K562 (cell line): Measurements from ENCODE around the gene PDZRN3. TPM values are rescaled to one million over a fixed set of nuclear protein-coding genes. Genes with fewer than 3 reads are reported as not detected.

Experiments used
- ATAC-seq: fragments of 200-7000 bp; cut with Tn5 transposase; 3 replicates; pipeline ENCODE4 v1.9.1; 2020; ENCODE audit warnings: moderate library complexity
- BruUV-seq: library from RNA; stranded (reverse); fragments of 400-500 nt; replicated peaks from 2 replicates; lab custom pipeline; 2021; lab: Mats Ljungman, UMichigan
- CTCF ChIA-PET: fragments of 300-600 bp; formaldehyde crosslinking; extraction: SDS; loops from one replicate; lab custom pipeline; 2021; ENCODE audit warnings: low intra/inter-chr PET ratio; lab: Yijun Ruan, JAX
- POLR2A ChIA-PET: fragments of 300-600, 350-650 bp; sonication (Branson Sonifier 250); formaldehyde crosslinking; extraction: SDS; loops from one replicate; lab custom pipeline; 2021; ENCODE audit warnings: antibody characterized with exemption, inconsistent platforms; lab: Yijun Ruan, JAX
- DNase-seq, 4 experiments: peaks; one replicate each; pipeline versions ENCODE4 v3.0.0 to v3.0.0-alpha.2; 2011 to 2018; ENCODE audit warnings: low spot score in 3 of 4, mixed read lengths in 3 of 4; ENCODE audit errors: extremely low read depth in 1 of 4
- FAIRE-seq: peaks from 2 replicates; lab custom pipeline; 2011; peaks lifted over from hg19 to GRCh38; lab: Jason Lieb, UNC
- H2AFZ ChIP-seq: 2 replicates; pipeline ENCODE4 v1.6.0; 2011; ENCODE audit warnings: low read depth, low read length, control low read depth, inconsistent platforms
- H3K27ac ChIP-seq: fragments of 200-600 bp; 3 replicates; pipeline ENCODE4 v1.8.0; 2011; ENCODE audit warnings: low read depth, mild to moderate bottlenecking, control low read depth, inconsistent platforms, low read length, moderate library complexity, mixed read lengths; ENCODE audit errors: extremely low read depth
- H3K27me3 ChIP-seq, 2 experiments: fragments of 300-600 bp in 1 of 2; 2 replicates in 1 of 2; 3 replicates in 1 of 2; pipeline versions ENCODE4 v1.6.0 to v1.8.0; 2011; ENCODE audit warnings: inconsistent platforms in 2 of 2, low read length in 2 of 2, mild to moderate bottlenecking in 1 of 2, mixed read lengths in 1 of 2, moderate library complexity in 1 of 2; ENCODE audit not compliant: control insufficient read depth in 2 of 2, insufficient read depth in 2 of 2
- H3K36me3 ChIP-seq: fragments of 300-600 bp; 3 replicates; pipeline ENCODE4 v1.8.0; 2011; ENCODE audit warnings: mild to moderate bottlenecking, low read length, inconsistent platforms; ENCODE audit not compliant: control insufficient read depth, insufficient read depth
- H3K4me1 ChIP-seq, 2 experiments: fragments of 200-600 bp in 1 of 2; replicated peaks in 1 of 2; 2 replicates in 1 of 2; 3 replicates in 1 of 2; pipeline versions ENCODE4 v1.5.1 to v1.8.0; 2011; ENCODE audit warnings: inconsistent platforms in 2 of 2, low read length in 2 of 2, mild to moderate bottlenecking in 1 of 2, mixed read lengths in 1 of 2, moderate library complexity in 1 of 2; ENCODE audit not compliant: control insufficient read depth in 2 of 2, insufficient read depth in 2 of 2
- H3K4me2 ChIP-seq: 2 replicates; pipeline ENCODE4 v1.6.1; 2011; ENCODE audit warnings: low read length, control low read depth, inconsistent platforms, mixed read lengths; ENCODE audit not compliant: insufficient read depth
- H3K4me3 ChIP-seq: fragments of 200-600 bp; sonication (generic), shearing (Covaris generic); 2 replicates; pipeline ENCODE4 v1.5.1; 2016; ENCODE audit warnings: control low read depth, inconsistent platforms
- H3K79me2 ChIP-seq: fragments of 200-600 bp; 3 replicates; pipeline ENCODE4 v1.8.0; 2011; ENCODE audit warnings: low read length, inconsistent platforms; ENCODE audit not compliant: control insufficient read depth, insufficient read depth
- H3K9ac ChIP-seq, 2 experiments: 2 replicates each; pipeline versions ENCODE4 v1.6.0 to v1.6.1; 2011; ENCODE audit warnings: low read depth in 2 of 2, low read length in 2 of 2, control low read depth in 1 of 2, inconsistent platforms in 1 of 2, mild to moderate bottlenecking in 1 of 2, mixed read lengths in 1 of 2; ENCODE audit not compliant: insufficient read depth in 1 of 2
- H3K9me1 ChIP-seq: one replicate; pipeline ENCODE4 v1.6.0; 2011; ENCODE audit warnings: inconsistent platforms, mild to moderate bottlenecking, low read length, moderate library complexity; ENCODE audit not compliant: control insufficient read depth, insufficient read depth
- H3K9me3 ChIP-seq: replicated peaks from 2 replicates; pipeline ENCODE4 v1.5.1; 2011; ENCODE audit warnings: low read depth, low read length, inconsistent platforms; ENCODE audit not compliant: control insufficient read depth, insufficient read depth
- H4K20me1 ChIP-seq: replicated peaks from 2 replicates; pipeline ENCODE4 v1.6.1; 2011; ENCODE audit warnings: low read length, inconsistent platforms, mixed read lengths; ENCODE audit not compliant: control insufficient read depth, insufficient read depth
- E2F1 ChIP-seq: sonication (generic); formaldehyde crosslinking; IDR thresholded peaks from 2 replicates; pipeline ENCODE4 v1.8.1; 2023; ENCODE audit warnings: mild to moderate bottlenecking, missing genetic modification reagents, moderate library complexity
- MCM5 ChIP-seq: fragments of 450-650 bp; IDR thresholded peaks from 2 replicates; pipeline ENCODE4 v1.6.1; 2016; ENCODE audit warnings: low read depth
- NFIX ChIP-seq: fragments of 250-450 bp; sonication (Bioruptor Pico); IDR thresholded peaks from 2 replicates; pipeline ENCODE4 v1.4.0; 2020; ENCODE audit warnings: low read depth, mild to moderate bottlenecking, moderate library complexity
- PYGO2 ChIP-seq: fragments of 450-650 bp; IDR thresholded peaks from 2 replicates; pipeline ENCODE4 v1.6.1; 2016; ENCODE audit warnings: mild to moderate bottlenecking, missing genetic modification characterization, moderate library complexity, missing compliant biosample characterization
- SIX5 ChIP-seq, 2 experiments: IDR thresholded peaks; 2 replicates each; pipeline ENCODE4 v1.6.1; 2011; ENCODE audit warnings: low read length in 2 of 2, borderline replicate concordance in 1 of 2, low read depth in 1 of 2, mild to moderate bottlenecking in 1 of 2, moderate library complexity in 1 of 2; ENCODE audit not compliant: insufficient read depth in 1 of 2
- SRSF1 ChIP-seq: fragments of 200-400 bp; formaldehyde crosslinking; IDR thresholded peaks from 2 replicates; pipeline ENCODE4 v1.6.1; 2017; ENCODE audit warnings: mild to moderate bottlenecking, low read depth, low read length, moderate library complexity
- STAT5B ChIP-seq: fragments of 250-450 bp; sonication (Bioruptor Pico); IDR thresholded peaks from 2 replicates; pipeline ENCODE4 v1.8.0; 2021; ENCODE audit warnings: mild to moderate bottlenecking, inconsistent platforms
- TCF15 ChIP-seq: fragments of 250-450 bp; sonication (Bioruptor Pico); IDR thresholded peaks from 2 replicates; pipeline ENCODE4 v1.8.0; 2022; ENCODE audit warnings: moderate library complexity, mild to moderate bottlenecking, inconsistent platforms
- YY1 ChIP-seq, 3 experiments: IDR thresholded peaks; 2 replicates each; pipeline ENCODE4 v1.6.1; 2011; ENCODE audit warnings: low read length in 2 of 3, mild to moderate bottlenecking in 2 of 3, moderate library complexity in 2 of 3, borderline replicate concordance in 1 of 3, control low read depth in 1 of 3, low read depth in 1 of 3; ENCODE audit not compliant: insufficient read depth in 3 of 3, insufficient replicate concordance in 2 of 3, control insufficient read depth in 1 of 3, insufficient read length in 1 of 3; ENCODE audit errors: extremely low read depth in 1 of 3
- ZNF121 ChIP-seq: sonication (generic); formaldehyde crosslinking; conservative IDR thresholded peaks from 2 replicates; pipeline ENCODE4 v1.8.0; 2022; ENCODE audit warnings: missing genetic modification reagents
- ZNF146 ChIP-seq: IDR thresholded peaks from one replicate; pipeline ENCODE4 v1.6.1; 2018; ENCODE audit warnings: missing compliant biosample characterization; ENCODE audit not compliant: unreplicated experiment
- WGBS: fragments of 100-300 bp; shearing (Covaris generic); methylation state at CpG from one replicate; pipeline ENCODE4 v1.1.6; 2016; ENCODE audit warnings: low coverage, mixed read lengths; ENCODE audit not compliant: insufficient coverage; ENCODE audit errors: missing lambda C conversion rate; 5-methylcytosine and 5-hydroxymethylcytosine counted together
- in situ Hi-C: fragments of 300-500 bp; cut with MboI; formaldehyde crosslinking; loops from 4 replicates; pipeline ENCODE4 v1.15.0; 2018; ENCODE audit warnings: inconsistent platforms, mixed read lengths
- intact Hi-C: fragments of 100-400 bp; cut with micrococcal nuclease; formaldehyde crosslinking; loops from 2 replicates; pipeline ENCODE4 v1.14.2; 2022
- polyA plus RNA-seq, 8 experiments: library from polyadenylated mRNA; depleted of rRNA in 4 of 8; stranded (reverse) in 5 of 8; unstranded in 3 of 8; fragments of >200 nt; fragmentation: Nextera tagmentation in 2 of 8; fragmentation: Illumina TruSeq in 1 of 8; extraction: Ambion mirVana in 2 of 8; extraction: Trizol in 1 of 8; gene quantifications; 2 replicates each; pipeline versions ENCODE4 v1.2.1 to v1.2.3, GENCODE V29; 2011 to 2014; ENCODE audit warnings: inconsistent platforms in 1 of 8, missing spikeins in 1 of 8
- total RNA-seq, 7 experiments: library from RNA; depleted of rRNA in 6 of 7; stranded (reverse); fragments of >200 nt in 6 of 7; fragmentation: Illumina TruSeq in 2 of 7; extraction: Trizol in 2 of 7; gene quantifications; 2 replicates each; pipeline versions ENCODE4 v1.2.1 to v1.2.3, GENCODE V29; 2011 to 2021; ENCODE audit warnings: low replicate concordance in 1 of 7

The PDZRN3 gene
- total and polyA plus RNA-seq, 9 of the 15 experiments (the other 6 are each of a cell fraction or from before 2014, with no cell fraction given), result 0.16 TPM; not detected in 8

- Histone ChIP-seq H3K36me3 (no peaks in the 10 kb centered on the region), H3K27me3 (no peaks in the 10 kb centered on the region), H3K79me2 (no peaks in the 10 kb centered on the region), H3K4me2 (no peak overlapping the region), H3K27ac (no peak overlapping the region), H3K4me1 (no peaks in the 10 kb centered on the region), H3K9me3 (no peaks in the 10 kb centered on the region), H3K9me1 (no peaks in the 10 kb centered on the region), H3K9ac (no peak overlapping the region), H4K20me1 (no peaks in the 10 kb centered on the region), H3K4me3 (no peak overlapping the region), H2AFZ (no peak overlapping the region)
- TF ChIP-seq SRSF1, result no peak
- TF ChIP-seq PYGO2 (tag), result no peak
- no peak for TF ChIP-seq ZNF146
- CTCF ChIA-PET, result no interaction called here
- BruUV-seq, result no TSS peak
- no peak for FAIRE-seq
- no peak for DNase-seq
- ATAC-seq, result no peak
- POLR2A ChIA-PET, result no interaction called here
- intact Hi-C loops, result no loop called here
- in situ Hi-C loops, result no loop called here
- 0% methylated on average over 2 of the region's 2 CpGs for WGBS
Observed at GRCh38 chr3:73665286-73665685, 40.5 kb upstream of the PDZRN3 start.

DNA sequence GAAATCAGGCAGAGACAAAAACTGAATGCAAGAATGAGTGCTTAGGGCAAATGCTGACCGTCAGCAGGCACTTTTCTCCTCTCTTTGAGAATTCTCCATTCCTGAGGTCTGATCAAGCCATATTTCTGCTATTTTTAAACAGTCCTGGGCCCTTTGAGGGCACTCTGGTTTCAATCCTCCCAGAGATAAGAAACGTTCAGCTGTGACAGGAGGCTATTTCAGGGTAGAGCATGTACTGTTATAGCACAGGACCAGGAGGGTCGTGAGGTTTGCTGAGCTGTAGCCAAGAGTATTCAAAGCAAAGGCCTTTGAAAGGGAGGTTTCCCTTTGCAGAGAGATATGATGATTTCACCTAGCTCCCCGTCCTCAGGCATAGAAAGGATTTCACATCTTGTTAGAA is 39.6 kb upstream of the PDZRN3 start:
- no peaks in the 10 kb centered on the region for H3K4me1 ChIP-seq
- no peaks in the 10 kb centered on the region for H3K9me1 ChIP-seq
- BruUV-seq, result no TSS peak
- H3K4me3 ChIP-seq, result no peak overlapping the region
- ATAC-seq (no peak), DNase-seq (no peak), FAIRE-seq (no peak)
- in situ Hi-C loops, result no loop called here
- H3K27ac ChIP-seq, result no peak overlapping the region
- ChIA-PET POLR2A (no interaction called here), CTCF (no interaction called here)
- H3K36me3 ChIP-seq, result no peaks in the 10 kb centered on the region
- intact Hi-C loops, result no loop called here
- 2% methylated on average over 4 of the region's 4 CpGs for WGBS
- H2AFZ ChIP-seq, result no peak overlapping the region
- H4K20me1 ChIP-seq, result no peaks in the 10 kb centered on the region
- no peaks in the 10 kb centered on the region for H3K27me3 ChIP-seq
- no peak overlapping the region for H3K4me2 ChIP-seq
- no peaks in the 10 kb centered on the region for H3K9me3 ChIP-seq
- no peaks in the 10 kb centered on the region for H3K79me2 ChIP-seq
- no peak overlapping the region for H3K9ac ChIP-seq
- no peak for TF ChIP-seq NFIX (CRISPR knock-in tag)
- no peak for TF ChIP-seq STAT5B (CRISPR knock-in tag)
- TF ChIP-seq ZNF121, result no peak
- TF ChIP-seq MCM5, result no peak
- TF ChIP-seq E2F1 (CRISPR knock-in tag), result no peak
- TF ChIP-seq YY1 (IDR thresholded peaks at IDR 0.05; ENCODE audit: borderline replicate concordance in 1 of 3, control insufficient read depth in 1 of 3, extremely low read depth in 1 of 3, insufficient read depth in 3 of 3, insufficient read length in 1 of 3, insufficient replicate concordance in 2 of 3, low read depth in 1 of 3, low read length in 2 of 3), result no peak
- TF ChIP-seq TCF15, result no peak
- no peak for TF ChIP-seq SIX5 (IDR thresholded peaks at IDR 0.05; ENCODE audit: borderline replicate concordance in 1 of 2, insufficient read depth in 1 of 2, low read depth in 1 of 2, low read length in 2 of 2)
